IMR-90 (cell line): ENCODE data around the gene OR6V1.

Experiments
- BHLHE40 ChIP-seq: fragments of 150-350 bp; IDR thresholded peaks from 2 replicates; pipeline ENCODE4 v1.6.1; 2016; ENCODE audit warnings: mild to moderate bottlenecking, low read depth, low read length
- CEBPB ChIP-seq: IDR thresholded peaks from 2 replicates; pipeline ENCODE4 v1.6.1; 2012; ENCODE audit warnings: low read depth, low read length, improper control_type of control experiment
- CHD1 ChIP-seq: IDR thresholded peaks from 2 replicates; pipeline ENCODE4 v1.6.1; 2012; ENCODE audit warnings: low read depth, low read length, improper control_type of control experiment
- CTCF ChIP-seq: conservative IDR thresholded peaks from 2 replicates; pipeline ENCODE4 v1.5.1; 2012; ENCODE audit warnings: mild to moderate bottlenecking, low read depth, low read length, improper control_type of control experiment
- ELK1 ChIP-seq: fragments of 150-350 bp; IDR thresholded peaks from 2 replicates; pipeline ENCODE4 v1.6.1; 2016; ENCODE audit warnings: low read depth, mild to moderate bottlenecking, low read length, moderate library complexity, borderline replicate concordance
- MAFK ChIP-seq: IDR thresholded peaks from 2 replicates; pipeline ENCODE4 v1.6.1; 2012; ENCODE audit warnings: low read depth, low read length, improper control_type of control experiment
- MAZ ChIP-seq: IDR thresholded peaks from 2 replicates; pipeline ENCODE4 v1.6.1; 2012; ENCODE audit warnings: low read depth, mild to moderate bottlenecking, low read length, improper control_type of control experiment, moderate library complexity, borderline replicate concordance
- NFE2L2 ChIP-seq: fragments of 150-350 bp; IDR thresholded peaks from 2 replicates; pipeline ENCODE4 v1.6.1; 2016; ENCODE audit warnings: low read depth, mild to moderate bottlenecking, low read length
- POLR2A ChIP-seq: IDR thresholded peaks from 2 replicates; pipeline ENCODE4 v1.6.1; 2012; ENCODE audit warnings: mild to moderate bottlenecking, low read depth, low read length
- RAD21 ChIP-seq: IDR thresholded peaks from 2 replicates; pipeline ENCODE4 v1.6.1; 2012; ENCODE audit warnings: low read length, improper control_type of control experiment
- USF2 ChIP-seq: fragments of 150-350 bp; IDR thresholded peaks from 2 replicates; pipeline ENCODE4 v1.6.1; 2017; ENCODE audit warnings: mild to moderate bottlenecking, antibody characterized with exemption, low read length, low read depth

GRCh38 chr7:143002898-143003297, 49.2 kb upstream of the OR6V1 start:
- TF ChIP-seq CTCF (no peak), USF2 (no peak), POLR2A (no peak), BHLHE40 (no peak), ELK1 (no peak), MAZ (no peak), MAFK (no peak), CEBPB (no peak), RAD21 (no peak), CHD1 (no peak), NFE2L2 (no peak)
